Cardiac muscle cell (in vitro differentiated cells and primary cell): ENCODE results near the gene ENTREP1. TPM values are rescaled to one million over a fixed set of nuclear protein-coding genes. Genes with fewer than 3 reads are reported as not detected.

Source experiments
- polyA plus RNA-seq: library from polyadenylated mRNA; unstranded; fragments of >200 nt; fragmentation: Nextera tagmentation; extraction: Ambion mirVana; gene quantifications from 2 replicates; pipeline ENCODE4 v1.2.1, GENCODE V29; 2016
- total RNA-seq: library from RNA; depleted of rRNA; stranded (reverse); fragments of >200 nt; gene quantifications from 2 replicates; pipeline ENCODE4 v1.2.3, GENCODE V29; 2016

ENTREP1 gene
- total and polyA plus RNA-seq, 2 experiments from 2014 or later: 176 to 180 TPM

Other genes with a start within 250 kb of the ENTREP1 start
- gene TJP2, start 150.9 kb upstream of the ENTREP1 start, total RNA-seq: 81.3 and 102 TPM in 2 replicates
- 69.3 and 105 TPM in 2 replicates for gene TJP2, start 150.9 kb upstream of the ENTREP1 start, polyA plus RNA-seq